Measurements from ENCODE around the gene HFE. TPM values are rescaled to one million over a fixed set of nuclear protein-coding genes. Genes with fewer than 3 reads are reported as not detected.

Gene HFE
- total RNA-seq, 1 donor from 2014 or later, result 3.4 TPM

DNA sequence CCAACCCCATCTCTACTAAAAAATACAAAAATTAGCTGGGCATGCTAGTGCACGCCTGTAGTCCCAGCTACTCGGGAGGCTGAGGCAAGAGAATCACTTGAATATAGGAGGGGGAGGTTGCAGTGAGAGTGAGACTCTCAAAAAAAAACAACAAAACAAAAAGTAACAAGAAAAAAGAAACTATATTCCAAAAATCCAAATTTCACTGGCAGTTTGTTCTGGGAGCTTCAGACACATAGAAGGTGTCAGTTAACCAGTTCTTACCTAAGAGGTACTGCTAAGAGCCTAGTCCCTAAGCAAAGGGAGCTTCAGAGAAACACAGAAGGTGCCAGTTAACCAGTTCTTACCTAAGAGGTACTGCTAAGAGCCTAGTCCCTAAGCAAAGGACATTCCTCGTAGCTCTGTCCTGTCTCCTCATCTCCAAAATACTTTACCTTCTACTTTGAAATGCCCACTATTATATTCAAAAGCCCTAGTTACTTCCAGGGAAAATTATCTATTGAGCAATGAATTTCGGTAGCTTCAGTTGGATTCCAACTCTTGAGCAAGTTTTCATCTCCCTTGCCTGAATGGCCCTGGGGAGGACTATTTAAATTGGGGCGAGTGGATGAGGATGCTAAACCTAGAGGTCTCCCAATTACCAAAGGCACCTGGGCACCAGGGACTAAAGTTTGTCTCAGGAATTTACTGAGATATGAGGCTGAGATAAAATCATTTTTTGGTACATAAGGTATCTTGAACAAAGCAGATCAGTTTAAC is 41.0 kb downstream of the HFE start:
- H3K4me3 ChIP-seq, result peak overlapping the region; percentile 89
- H3K27ac ChIP-seq (replicated peaks), result no peak overlapping the region
- peaks cover 81% of the 10 kb centered on the region for H3K4me1 ChIP-seq
- intact Hi-C loops (cut with micrococcal nuclease), result no loop called here
- H3K27me3 ChIP-seq (ENCODE audit: low read depth), result no peaks in the 10 kb centered on the region
- H3K36me3 ChIP-seq, result peaks cover 61% of the 10 kb centered on the region
- no peaks in the 10 kb centered on the region for H3K9me3 ChIP-seq (replicated peaks)
- TF ChIP-seq, protein P1, sequence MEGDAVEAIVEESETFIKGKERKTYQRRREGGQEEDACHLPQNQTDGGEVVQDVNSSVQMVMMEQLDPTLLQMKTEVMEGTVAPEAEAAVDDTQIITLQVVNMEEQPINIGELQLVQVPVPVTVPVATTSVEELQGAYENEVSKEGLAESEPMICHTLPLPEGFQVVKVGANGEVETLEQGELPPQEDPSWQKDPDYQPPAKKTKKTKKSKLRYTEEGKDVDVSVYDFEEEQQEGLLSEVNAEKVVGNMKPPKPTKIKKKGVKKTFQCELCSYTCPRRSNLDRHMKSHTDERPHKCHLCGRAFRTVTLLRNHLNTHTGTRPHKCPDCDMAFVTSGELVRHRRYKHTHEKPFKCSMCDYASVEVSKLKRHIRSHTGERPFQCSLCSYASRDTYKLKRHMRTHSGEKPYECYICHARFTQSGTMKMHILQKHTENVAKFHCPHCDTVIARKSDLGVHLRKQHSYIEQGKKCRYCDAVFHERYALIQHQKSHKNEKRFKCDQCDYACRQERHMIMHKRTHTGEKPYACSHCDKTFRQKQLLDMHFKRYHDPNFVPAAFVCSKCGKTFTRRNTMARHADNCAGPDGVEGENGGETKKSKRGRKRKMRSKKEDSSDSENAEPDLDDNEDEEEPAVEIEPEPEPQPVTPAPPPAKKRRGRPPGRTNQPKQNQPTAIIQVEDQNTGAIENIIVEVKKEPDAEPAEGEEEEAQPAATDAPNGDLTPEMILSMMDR (IDR thresholded peaks at IDR 0.05; ENCODE audit: borderline replicate concordance), result no peak
- no peak for DNase-seq

DNA sequence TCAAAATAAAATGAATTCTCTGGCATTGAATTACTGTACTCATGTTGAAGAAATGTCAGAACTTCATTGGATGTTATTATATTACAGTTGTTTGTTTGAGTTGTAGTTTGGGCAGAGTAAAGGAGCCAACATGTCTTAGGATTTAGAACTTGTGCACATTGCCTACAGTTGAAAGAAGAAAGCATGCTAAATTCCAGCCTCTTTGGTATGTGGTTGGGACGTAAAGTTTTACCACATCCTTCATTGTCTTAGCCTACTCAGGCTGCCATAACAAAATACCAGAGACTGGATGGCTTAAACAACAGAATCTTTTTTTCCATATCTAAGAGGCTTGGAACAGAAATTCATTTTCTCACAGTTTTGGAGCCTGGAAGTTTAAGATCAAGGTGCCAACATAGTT is 42.4 kb downstream of the HFE start:
- TF ChIP-seq, protein P1 (IDR thresholded peaks at IDR 0.05; ENCODE audit: borderline replicate concordance), result no peak
- intact Hi-C loops (cut with micrococcal nuclease), result no loop called here
- no peak overlapping the region for H3K4me3 ChIP-seq
- no peaks in the 10 kb centered on the region for H3K27me3 ChIP-seq (ENCODE audit: low read depth)
- no peak for DNase-seq
- peaks cover 68% of the 10 kb centered on the region for H3K36me3 ChIP-seq
- H3K27ac ChIP-seq (replicated peaks), result no peak overlapping the region
- H3K4me1 ChIP-seq, result peaks cover 71% of the 10 kb centered on the region
- H3K9me3 ChIP-seq (replicated peaks), result no peaks in the 10 kb centered on the region

DNA sequence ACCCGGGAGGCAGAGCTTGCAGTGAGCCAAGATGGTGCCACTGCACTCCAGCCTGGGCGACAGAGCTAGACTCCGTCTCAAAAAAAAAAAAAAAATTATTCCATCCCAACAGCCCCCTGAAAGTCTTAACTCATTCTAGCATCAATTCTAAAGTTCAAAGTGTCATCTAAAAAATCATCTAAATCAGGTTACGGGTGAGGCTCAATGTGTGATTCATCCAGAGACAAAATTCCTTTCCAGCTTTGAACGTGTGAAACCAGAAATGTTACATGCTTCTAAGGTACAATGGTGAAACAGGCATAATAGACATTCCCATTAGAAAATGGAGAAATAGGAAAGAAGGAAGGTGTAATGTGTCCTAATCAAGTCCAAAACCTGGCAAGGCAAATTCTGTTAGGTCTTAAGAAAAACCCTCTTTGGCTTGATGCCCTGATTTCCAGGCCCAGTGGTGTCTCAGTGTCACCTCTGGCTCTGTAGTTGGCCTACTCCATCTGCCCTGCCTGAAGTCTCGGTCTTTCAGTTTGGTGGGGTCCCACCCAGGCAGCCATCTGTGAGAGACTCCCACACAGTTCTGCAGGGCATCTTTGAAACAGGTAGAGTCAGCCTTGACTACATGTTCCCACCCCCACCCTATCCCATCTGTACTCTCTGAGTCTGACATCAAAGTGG is 43.5 kb downstream of the HFE start:
- no peak overlapping the region for H3K4me3 ChIP-seq
- H3K9me3 ChIP-seq (replicated peaks), result no peaks in the 10 kb centered on the region
- TF ChIP-seq, protein P1 (IDR thresholded peaks at IDR 0.05; ENCODE audit: borderline replicate concordance), result no peak
- no peak for DNase-seq
- H3K27me3 ChIP-seq (ENCODE audit: low read depth), result no peaks in the 10 kb centered on the region
- H3K36me3 ChIP-seq, result peaks cover 78% of the 10 kb centered on the region
- H3K27ac ChIP-seq (replicated peaks), result no peak overlapping the region
- intact Hi-C loops (cut with micrococcal nuclease), result no loop called here
- H3K4me1 ChIP-seq, result peaks cover 67% of the 10 kb centered on the region

DNA sequence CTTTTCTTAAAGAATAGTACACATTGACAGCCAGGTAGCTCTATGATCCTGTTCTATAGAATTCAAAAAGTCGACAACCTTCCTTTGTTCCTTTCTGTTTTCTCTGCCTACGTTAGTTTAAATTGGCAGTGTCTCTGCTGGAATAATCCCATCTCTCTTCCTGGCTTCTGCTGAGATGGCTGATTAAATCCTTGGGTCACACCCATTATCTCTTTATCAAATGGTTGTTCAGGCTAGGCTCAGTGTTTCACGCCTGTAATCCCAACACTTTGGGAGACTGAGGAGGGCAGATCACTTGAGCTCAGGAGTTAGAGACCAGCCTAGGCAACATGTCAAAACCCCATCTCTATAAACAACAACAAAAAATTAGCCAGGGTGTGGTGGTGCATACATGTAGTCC is 44.4 kb downstream of the HFE start:
- Histone ChIP-seq H3K4me1 (peaks cover 58% of the 10 kb centered on the region), H3K27ac (replicated peaks) (no peak overlapping the region), H3K9me3 (replicated peaks) (no peaks in the 10 kb centered on the region), H3K27me3 (ENCODE audit: low read depth) (no peaks in the 10 kb centered on the region), H3K36me3 (peaks cover 82% of the 10 kb centered on the region), H3K4me3 (no peak overlapping the region)
- TF ChIP-seq, protein P1 (IDR thresholded peaks at IDR 0.05; ENCODE audit: borderline replicate concordance), result no peak
- DNase-seq, result no peak
- intact Hi-C loops (cut with micrococcal nuclease), result no loop called here

DNA sequence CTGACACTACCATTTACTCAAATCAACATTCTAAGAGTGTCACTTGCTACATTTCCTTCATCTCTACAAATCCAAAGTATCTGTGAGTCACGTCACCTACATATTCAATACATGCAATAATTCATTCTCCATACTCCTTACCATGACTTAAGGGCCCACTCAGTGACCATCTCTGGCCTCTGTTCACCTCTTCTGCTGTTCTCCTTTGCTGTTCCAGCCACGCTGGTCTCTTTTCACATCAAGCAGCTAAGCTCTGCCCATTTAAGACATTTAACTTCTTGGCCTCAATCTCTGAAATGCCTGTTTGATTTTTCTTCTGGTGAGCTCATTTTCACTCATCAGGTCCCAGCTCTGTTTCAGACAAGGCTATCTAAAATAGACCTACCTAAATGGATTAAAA is 46.5 kb downstream of the HFE start:
- TF ChIP-seq, protein P1 (IDR thresholded peaks at IDR 0.05; ENCODE audit: borderline replicate concordance), result no peak
- Histone ChIP-seq H3K4me3 (no peak overlapping the region), H3K4me1 (peaks cover 42% of the 10 kb centered on the region), H3K27me3 (ENCODE audit: low read depth) (no peaks in the 10 kb centered on the region), H3K36me3 (peaks cover 80% of the 10 kb centered on the region), H3K9me3 (replicated peaks) (no peaks in the 10 kb centered on the region), H3K27ac (replicated peaks) (no peak overlapping the region)
- intact Hi-C loops (cut with micrococcal nuclease), result no loop called here
- DNase-seq, result no peak
